Measurements from ENCODE around the gene RAB26.
"Not testable (repeated sequence)": the region's sequence is repeated elsewhere in the genome, so short reads cannot be mapped to it uniquely, and the experiment has no call there.

GRCh38 chr16:2109271-2109580 lies 39.2 kb upstream of the RAB26 start:
- not testable (repeated sequence) for TF ChIP-seq CTCF (IDR thresholded peaks at IDR 0.05; ENCODE audit: poor library complexity, severe bottlenecking); POLR2AphosphoS5 (IDR thresholded peaks at IDR 0.05); REST (IDR thresholded peaks at IDR 0.05; ENCODE audit: borderline replicate concordance)
